Renal cortex interstitium (tissue), 15 donors: ENCODE results near the gene FBXO30. TPM values are rescaled to one million over a fixed set of nuclear protein-coding genes. Genes with fewer than 3 reads are reported as not detected.

Experiments used
- DNase-seq, 11 donors: peaks; one replicate each; pipeline ENCODE4 v3.0.0-alpha.2; 2013; ENCODE audit warnings: low read depth in 9 of 11, low spot score in 4 of 11; ENCODE audit errors: extremely low read depth in 1 of 11
- long read RNA-seq, 16 experiments: transcript quantifications; one replicate each; lab custom pipeline, GENCODE V29; 2026
- polyA plus RNA-seq, 3 donors: library from polyadenylated mRNA; unstranded; fragments of 120-200 nt; gene quantifications; one replicate each; pipeline ENCODE4 v1.2.1, GENCODE V29; 2013; ENCODE audit not compliant: insufficient read length in 3 of 3

FBXO30 gene
- 10 to 100 TPM; 11.0 to 12.1 (median 11.3) TPM for polyA plus RNA-seq
- long read RNA-seq, donor 1, partial matches to known transcripts: 5 of 5 reads
- long read RNA-seq, donor 1, other reads (novel, unspliced or antisense): 0 of 5 reads
- long read RNA-seq, donor 2: 0 reads
- long read RNA-seq, donor 3, full-length matches to known transcripts: 2 of 14 reads
- long read RNA-seq, donor 3, partial matches to known transcripts: 12 of 14 reads
- long read RNA-seq, donor 3, other reads (novel, unspliced or antisense): 0 of 14 reads
- long read RNA-seq, donor 4: 0 reads
- long read RNA-seq, donor 5: 0 reads
- long read RNA-seq, donor 6, full-length matches to known transcripts: 1 of 10 reads
- long read RNA-seq, donor 6, partial matches to known transcripts: 9 of 10 reads
- long read RNA-seq, donor 6, other reads (novel, unspliced or antisense): 0 of 10 reads
- long read RNA-seq, donor 7, full-length matches to known transcripts: 1 of 10 reads
- long read RNA-seq, donor 7, partial matches to known transcripts: 9 of 10 reads
- long read RNA-seq, donor 7, other reads (novel, unspliced or antisense): 0 of 10 reads
- long read RNA-seq, donor 8: 0 reads
- long read RNA-seq, donor 9, full-length matches to known transcripts: 3 of 16 reads
- long read RNA-seq, donor 9, partial matches to known transcripts: 13 of 16 reads
- long read RNA-seq, donor 9, other reads (novel, unspliced or antisense): 0 of 16 reads
- long read RNA-seq, donor 10, full-length matches to known transcripts: 2 of 8 reads
- long read RNA-seq, donor 10, partial matches to known transcripts: 6 of 8 reads
- long read RNA-seq, donor 10, other reads (novel, unspliced or antisense): 0 of 8 reads
- long read RNA-seq, donor 11, partial matches to known transcripts: 9 of 9 reads
- long read RNA-seq, donor 11, other reads (novel, unspliced or antisense): 0 of 9 reads
- long read RNA-seq, donor 12: 0 reads
- long read RNA-seq, donor 13: 0 reads
- long read RNA-seq, donor 14: 0 reads
- long read RNA-seq, donor 15: 0 reads
- long read RNA-seq, donor 16, full-length matches to known transcripts: 3 of 42 reads
- long read RNA-seq, donor 16, partial matches to known transcripts: 39 of 42 reads
- long read RNA-seq, donor 16, other reads (novel, unspliced or antisense): 0 of 42 reads

DNA sequence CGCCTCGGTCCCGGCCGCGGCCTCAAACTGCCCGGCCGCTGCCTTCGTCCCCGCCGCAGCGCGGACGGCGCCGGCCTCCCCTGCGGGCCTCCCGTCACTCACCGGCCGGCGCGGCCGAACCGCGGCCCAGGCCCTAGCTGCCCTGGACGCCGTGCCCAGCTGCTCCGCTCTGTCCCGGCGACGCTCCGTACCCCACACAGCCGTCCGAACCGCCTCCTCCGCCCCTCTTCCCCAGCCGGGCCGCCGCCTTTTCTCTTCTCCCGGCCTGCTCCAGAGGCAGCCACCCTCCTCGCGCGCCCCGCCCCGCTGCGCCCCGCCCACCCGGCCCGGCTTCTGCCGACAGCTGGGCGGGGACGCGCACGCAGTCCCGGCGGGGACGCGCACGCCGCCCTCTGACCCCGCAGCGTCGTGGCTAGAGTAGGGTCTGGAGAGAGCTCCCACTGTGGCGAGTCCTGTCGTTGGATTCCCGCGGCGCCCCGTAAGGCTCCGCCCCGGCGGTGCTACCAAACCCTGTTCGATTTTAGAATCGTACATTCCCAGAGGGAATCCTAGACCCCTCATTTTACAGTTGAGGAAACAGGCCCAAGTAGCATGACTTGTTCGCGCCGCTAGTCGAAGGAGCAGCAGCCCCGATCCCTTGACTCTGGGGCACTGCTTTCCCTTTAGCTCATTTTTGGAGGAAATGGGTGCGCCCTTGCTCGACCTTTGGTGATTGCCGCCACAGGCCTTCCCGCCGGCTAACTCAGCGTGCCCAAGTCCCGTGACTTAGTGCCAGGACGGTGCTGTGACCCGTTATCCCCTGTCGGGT, at the start of gene FBXO30:
Gene FBXO30, minus strand, starts transcription at position 295 of the 808 bp plus-strand sequence. CDS start 8,390 bp downstream, outside the sequence.
- peak; percentile 75 to 91 (median 90) for DNase-seq

DNA sequence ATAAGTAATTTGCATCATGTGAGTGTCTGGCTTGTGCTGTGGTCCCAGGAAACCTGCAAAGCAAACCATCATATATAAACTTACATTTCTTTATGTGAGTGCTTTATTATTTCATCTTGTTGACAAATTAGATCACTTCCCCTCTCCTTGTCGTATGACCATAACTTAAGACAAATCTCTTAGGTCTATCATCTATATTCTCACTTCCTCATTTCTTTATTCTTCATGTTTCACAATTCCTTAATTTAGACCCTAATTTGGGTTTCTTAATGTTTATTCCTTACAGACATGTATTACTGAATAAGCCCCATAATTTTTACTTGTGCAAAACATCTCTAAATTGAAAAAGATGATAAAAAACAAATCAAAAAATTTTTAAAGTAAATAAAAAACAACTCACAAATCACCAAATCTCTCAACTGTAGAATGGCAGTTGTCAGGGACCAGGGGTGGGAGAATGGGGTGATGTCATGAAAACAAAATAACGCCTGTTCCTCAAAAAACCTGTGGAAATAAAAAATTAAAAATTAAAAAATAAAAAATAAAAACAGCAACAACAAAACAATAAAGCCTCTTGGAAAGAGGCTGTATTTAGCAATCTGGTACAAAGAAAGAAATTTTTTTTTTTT, 49.5 kb upstream of the FBXO30 start:
- no peak for DNase-seq

- DNase-seq: no peak
These were observed 48.8 kb upstream of the FBXO30 start for GRCh38 chr6:145863366-145863765.

- no peak for DNase-seq
These were observed 46.0 kb upstream of the FBXO30 start for GRCh38 chr6:145860562-145860961.

DNA sequence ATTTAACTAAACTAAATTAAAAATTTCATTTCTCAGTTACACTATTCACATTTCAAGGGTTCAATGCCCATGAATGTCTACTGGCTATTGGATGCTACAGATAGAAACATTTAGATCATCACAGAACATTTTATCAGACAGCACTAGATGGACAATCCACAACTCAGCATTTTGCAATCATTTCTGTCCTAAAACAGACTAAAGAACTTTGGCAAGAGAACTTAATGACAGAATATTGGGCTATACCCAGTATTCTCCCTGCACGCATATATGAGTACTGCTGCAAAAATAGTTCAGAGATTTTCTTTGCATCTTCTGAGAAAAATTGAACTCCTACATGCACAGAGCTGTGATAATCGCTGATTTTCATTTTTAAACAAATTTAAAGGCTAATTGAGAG, 36.1 kb upstream of the FBXO30 start:
- no peak for DNase-seq

- DNase-seq: no peak
These were observed 33.9 kb upstream of the FBXO30 start for GRCh38 chr6:145848541-145848940.

- no peak for DNase-seq
These were observed 31.0 kb upstream of the FBXO30 start for GRCh38 chr6:145845557-145845956.

GRCh38 chr6:145844933-145845540, 30.4 kb upstream of the FBXO30 start:
- DNase-seq: no peak

- DNase-seq: no peak
These were observed 28.3 kb upstream of the FBXO30 start for GRCh38 chr6:145842693-145843546.

DNA sequence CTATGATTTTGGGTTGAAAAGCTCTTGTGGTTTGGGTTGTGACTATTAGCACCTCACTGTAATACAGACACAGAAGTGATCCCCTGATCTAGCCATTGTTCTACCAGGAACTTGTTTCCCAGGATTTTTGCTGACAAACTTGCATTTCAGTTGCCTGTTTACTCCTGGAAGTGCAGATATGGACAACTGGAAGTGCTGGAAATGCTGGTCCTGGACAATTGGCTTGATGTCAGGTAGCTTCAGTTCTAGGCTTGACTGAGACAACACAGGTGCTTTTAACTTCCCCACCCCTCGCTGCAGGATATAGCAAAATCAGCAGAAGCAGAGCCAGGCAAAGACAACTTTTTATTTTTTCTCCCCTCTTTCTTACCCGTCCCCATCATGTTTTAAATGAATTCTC, 27.1 kb upstream of the FBXO30 start:
- DNase-seq: no peak

DNA sequence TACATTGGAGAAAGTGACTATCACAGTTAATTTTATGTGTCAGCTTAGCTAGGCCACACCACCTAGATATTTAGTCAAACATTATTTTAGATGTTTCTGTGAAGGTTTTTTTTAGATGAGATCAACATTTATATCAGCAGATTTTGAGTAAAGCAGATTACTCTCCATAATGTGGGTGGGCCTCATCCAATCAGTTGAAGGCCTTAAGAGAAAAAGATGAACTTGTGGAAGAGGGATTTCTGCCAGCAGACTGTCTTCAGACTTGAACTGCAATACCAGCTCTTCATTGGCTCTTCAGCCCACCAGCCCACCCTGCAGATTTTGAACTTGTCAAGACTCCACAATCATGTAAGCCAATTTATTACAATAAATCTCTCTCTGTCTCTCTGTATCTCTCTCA, 25.1 kb upstream of the FBXO30 start:
- no peak for DNase-seq

DNA sequence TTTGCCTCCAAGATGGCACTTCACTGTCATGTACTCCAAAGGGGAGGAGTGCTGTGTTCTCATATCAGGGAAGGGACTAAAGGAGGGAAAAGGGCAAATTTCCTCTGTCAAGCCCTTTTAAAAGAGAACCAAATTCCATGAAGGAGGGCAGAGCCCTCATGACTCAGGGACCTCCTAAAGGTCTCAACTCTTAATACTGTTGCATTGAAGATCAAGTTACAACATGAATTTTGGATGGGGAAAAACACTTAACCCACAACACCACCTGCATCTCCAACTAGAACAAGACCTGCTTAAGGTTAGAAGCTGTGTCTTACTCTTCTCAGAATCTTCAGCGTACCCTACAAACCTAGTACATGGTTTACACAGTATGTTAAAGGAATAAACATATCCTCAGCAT, 23.7 kb upstream of the FBXO30 start:
- DNase-seq: no peak

DNA sequence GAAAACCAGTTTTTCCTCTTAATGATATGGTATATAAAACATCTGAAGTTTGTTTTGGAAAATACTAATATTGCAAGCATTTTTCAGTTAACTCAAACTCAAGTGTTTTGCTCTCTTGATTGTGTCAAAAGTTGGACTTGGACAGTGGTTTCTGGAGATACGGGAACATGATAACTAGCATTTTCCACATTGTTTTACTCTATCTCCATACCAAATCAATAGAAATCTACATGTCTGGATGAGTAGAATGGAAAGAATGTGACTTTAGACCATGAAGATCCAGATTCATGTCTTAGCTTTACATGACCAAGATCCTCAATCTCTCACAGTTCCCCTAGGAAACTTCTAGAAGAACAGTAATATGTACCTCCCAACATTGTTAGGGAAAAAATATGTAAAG, 22.2 kb upstream of the FBXO30 start:
- no peak for DNase-seq

DNA sequence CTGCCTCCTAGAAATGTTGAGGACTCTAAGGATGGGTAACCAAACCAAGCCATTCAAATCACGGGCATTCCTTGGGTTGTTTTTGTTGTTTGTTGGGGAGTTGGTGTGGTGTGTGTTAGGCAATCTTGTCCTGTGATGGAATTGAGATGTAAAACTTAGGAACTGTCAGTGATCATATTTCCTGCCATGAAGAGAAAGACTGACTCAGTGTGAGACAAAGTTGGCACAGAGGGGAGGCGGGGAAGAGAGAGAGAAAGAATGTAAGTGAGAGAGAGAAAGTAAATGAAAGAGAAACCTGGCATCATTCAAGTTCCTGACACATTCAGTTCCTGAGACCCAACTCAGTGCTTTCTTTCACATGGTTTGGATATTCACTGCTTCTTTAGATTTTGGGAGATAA, 21.6 kb upstream of the FBXO30 start:
- no peak for DNase-seq

GRCh38 chr6:145830612-145831011, 16.0 kb upstream of the FBXO30 start:
- DNase-seq: no peak

DNA sequence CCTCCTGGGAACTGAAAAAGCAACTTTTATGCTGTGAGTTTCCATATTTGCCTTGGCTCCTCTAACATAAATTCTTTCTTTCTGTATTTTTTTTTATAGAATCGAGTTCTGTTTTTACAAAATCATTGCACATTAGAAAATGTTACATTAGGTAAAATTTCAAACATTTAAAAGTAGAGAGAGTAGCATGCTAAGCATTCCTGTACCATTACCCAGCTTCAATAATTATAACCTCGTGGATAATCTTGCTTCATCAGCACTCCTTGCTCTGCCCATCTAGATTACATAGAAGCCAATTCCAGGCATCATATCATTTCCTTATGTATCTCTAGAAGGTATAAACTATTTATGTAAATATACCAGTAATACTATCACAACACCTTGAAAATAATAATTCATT, 15.4 kb upstream of the FBXO30 start:
- no peak for DNase-seq

GRCh38 chr6:145829102-145829501, 14.5 kb upstream of the FBXO30 start:
- no peak for DNase-seq
